HEK293 (cell line): ENCODE measurements around the gene FBXO42.

Experiments
- ZNF214 ChIP-seq: fragments of 450-650 bp; formaldehyde crosslinking; IDR thresholded peaks from 2 replicates; pipeline ENCODE4 v1.5.1; 2017; ENCODE audit warnings: missing biosample characterization, mild to moderate bottlenecking, missing genetic modification characterization, borderline replicate concordance
- ZNF768 ChIP-seq: fragments of 450-650 bp; formaldehyde crosslinking; IDR thresholded peaks from 2 replicates; pipeline ENCODE4 v1.5.1; 2018; ENCODE audit warnings: missing biosample characterization, mild to moderate bottlenecking, missing genetic modification characterization
- TF ChIP-seq, protein P1 (sequence below): fragments of 450-650 bp; formaldehyde crosslinking; IDR thresholded peaks from 2 replicates; pipeline ENCODE4 v1.5.1; 2016; ENCODE audit warnings: missing biosample characterization, missing genetic modification characterization
- TF ChIP-seq, protein P2 (sequence below): fragments of 450-650 bp; formaldehyde crosslinking; IDR thresholded peaks from 2 replicates; pipeline ENCODE4 v1.5.1; 2016; ENCODE audit warnings: missing biosample characterization, missing genetic modification characterization, borderline replicate concordance

DNA sequence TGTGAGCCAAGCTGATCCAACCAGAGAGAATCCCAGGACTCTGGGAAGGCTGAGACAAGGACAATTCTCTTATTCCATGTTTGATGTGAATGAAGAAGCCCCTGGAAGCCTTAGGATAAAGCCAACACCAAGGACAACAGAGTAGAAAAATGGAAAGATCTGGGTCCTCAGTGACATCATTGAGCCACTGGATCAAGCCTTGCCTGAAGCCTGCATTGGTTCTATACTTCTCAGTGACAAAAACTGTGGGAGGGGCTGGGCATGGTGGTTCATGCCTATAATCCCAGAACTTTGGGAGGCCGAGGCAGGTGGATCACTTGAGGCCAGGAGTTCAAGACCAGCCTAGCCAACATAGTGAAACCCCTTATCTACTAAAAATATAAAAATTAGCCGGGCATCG lies 155.4 kb downstream of the FBXO42 start:
- TF ChIP-seq, protein P1, sequence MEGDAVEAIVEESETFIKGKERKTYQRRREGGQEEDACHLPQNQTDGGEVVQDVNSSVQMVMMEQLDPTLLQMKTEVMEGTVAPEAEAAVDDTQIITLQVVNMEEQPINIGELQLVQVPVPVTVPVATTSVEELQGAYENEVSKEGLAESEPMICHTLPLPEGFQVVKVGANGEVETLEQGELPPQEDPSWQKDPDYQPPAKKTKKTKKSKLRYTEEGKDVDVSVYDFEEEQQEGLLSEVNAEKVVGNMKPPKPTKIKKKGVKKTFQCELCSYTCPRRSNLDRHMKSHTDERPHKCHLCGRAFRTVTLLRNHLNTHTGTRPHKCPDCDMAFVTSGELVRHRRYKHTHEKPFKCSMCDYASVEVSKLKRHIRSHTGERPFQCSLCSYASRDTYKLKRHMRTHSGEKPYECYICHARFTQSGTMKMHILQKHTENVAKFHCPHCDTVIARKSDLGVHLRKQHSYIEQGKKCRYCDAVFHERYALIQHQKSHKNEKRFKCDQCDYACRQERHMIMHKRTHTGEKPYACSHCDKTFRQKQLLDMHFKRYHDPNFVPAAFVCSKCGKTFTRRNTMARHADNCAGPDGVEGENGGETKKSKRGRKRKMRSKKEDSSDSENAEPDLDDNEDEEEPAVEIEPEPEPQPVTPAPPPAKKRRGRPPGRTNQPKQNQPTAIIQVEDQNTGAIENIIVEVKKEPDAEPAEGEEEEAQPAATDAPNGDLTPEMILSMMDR, result no peak
- TF ChIP-seq, protein P2, sequence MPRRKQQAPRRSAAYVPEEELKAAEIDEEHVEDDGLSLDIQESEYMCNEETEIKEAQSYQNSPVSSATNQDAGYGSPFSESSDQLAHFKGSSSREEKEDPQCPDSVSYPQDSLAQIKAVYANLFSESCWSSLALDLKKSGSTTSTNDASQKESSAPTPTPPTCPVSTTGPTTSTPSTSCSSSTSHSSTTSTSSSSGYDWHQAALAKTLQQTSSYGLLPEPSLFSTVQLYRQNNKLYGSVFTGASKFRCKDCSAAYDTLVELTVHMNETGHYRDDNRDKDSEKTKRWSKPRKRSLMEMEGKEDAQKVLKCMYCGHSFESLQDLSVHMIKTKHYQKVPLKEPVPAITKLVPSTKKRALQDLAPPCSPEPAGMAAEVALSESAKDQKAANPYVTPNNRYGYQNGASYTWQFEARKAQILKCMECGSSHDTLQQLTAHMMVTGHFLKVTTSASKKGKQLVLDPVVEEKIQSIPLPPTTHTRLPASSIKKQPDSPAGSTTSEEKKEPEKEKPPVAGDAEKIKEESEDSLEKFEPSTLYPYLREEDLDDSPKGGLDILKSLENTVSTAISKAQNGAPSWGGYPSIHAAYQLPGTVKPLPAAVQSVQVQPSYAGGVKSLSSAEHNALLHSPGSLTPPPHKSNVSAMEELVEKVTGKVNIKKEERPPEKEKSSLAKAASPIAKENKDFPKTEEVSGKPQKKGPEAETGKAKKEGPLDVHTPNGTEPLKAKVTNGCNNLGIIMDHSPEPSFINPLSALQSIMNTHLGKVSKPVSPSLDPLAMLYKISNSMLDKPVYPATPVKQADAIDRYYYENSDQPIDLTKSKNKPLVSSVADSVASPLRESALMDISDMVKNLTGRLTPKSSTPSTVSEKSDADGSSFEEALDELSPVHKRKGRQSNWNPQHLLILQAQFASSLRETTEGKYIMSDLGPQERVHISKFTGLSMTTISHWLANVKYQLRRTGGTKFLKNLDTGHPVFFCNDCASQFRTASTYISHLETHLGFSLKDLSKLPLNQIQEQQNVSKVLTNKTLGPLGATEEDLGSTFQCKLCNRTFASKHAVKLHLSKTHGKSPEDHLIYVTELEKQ (tag by site-specific recombination), result no peak
- no peak for TF ChIP-seq ZNF214
- TF ChIP-seq ZNF768, result no peak
